ENCODE measurements around the gene PTPRE.

GRCh38 chr10:127935071-127935561 lies 28.2 kb downstream of the PTPRE start:
- TF ChIP-seq CTCF (conservative IDR thresholded peaks at IDR 0.05; ENCODE audit: low read depth, low read length) (no peak), RAD21 (IDR thresholded peaks at IDR 0.05; ENCODE audit: low read length) (no peak), POLR2A (IDR thresholded peaks at IDR 0.05; ENCODE audit: low read depth, low read length) (no peak), FOS (IDR thresholded peaks at IDR 0.05; ENCODE audit: low read depth, low read length) (no peak), RFX5 (IDR thresholded peaks at IDR 0.05; ENCODE audit: low read depth, low read length) (no peak), RCOR1 (IDR thresholded peaks at IDR 0.05; ENCODE audit: insufficient replicate concordance, low read length) (no peak), USF2 (IDR thresholded peaks at IDR 0.05; ENCODE audit: low read depth, low read length) (no peak), MXI1 (IDR thresholded peaks at IDR 0.05; ENCODE audit: borderline replicate concordance, low read depth, low read length) (no peak), MAZ (IDR thresholded peaks at IDR 0.05; ENCODE audit: borderline replicate concordance, low read depth, low read length) (no peak), NFE2L2 (IDR thresholded peaks at IDR 0.05; ENCODE audit: low read depth, low read length) (no peak), SMC3 (IDR thresholded peaks at IDR 0.05; ENCODE audit: low read depth, low read length) (no peak), BHLHE40 (IDR thresholded peaks at IDR 0.05; ENCODE audit: low read depth, low read length) (no peak)
